ENCODE measurements around the gene RAB44.

- TF ChIP-seq, protein P1, sequence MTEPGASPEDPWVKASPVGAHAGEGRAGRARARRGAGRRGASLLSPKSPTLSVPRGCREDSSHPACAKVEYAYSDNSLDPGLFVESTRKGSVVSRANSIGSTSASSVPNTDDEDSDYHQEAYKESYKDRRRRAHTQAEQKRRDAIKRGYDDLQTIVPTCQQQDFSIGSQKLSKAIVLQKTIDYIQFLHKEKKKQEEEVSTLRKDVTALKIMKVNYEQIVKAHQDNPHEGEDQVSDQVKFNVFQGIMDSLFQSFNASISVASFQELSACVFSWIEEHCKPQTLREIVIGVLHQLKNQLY (CRISPR knock-in tag; conservative IDR thresholded peaks at IDR 0.05) = no peak
- TF ChIP-seq SMC3 (conservative IDR thresholded peaks at IDR 0.05; ENCODE audit: insufficient read depth, low read depth, low read length) = no peak
- TF ChIP-seq ZSCAN29 (IDR thresholded peaks at IDR 0.05) = no peak
- no peak for TF ChIP-seq XRCC5 (IDR thresholded peaks at IDR 0.05; ENCODE audit: low read depth, low read length)
- no peak for TF ChIP-seq ZNF282 (CRISPR knock-in tag; IDR thresholded peaks at IDR 0.05)
- TF ChIP-seq KDM5B (IDR thresholded peaks at IDR 0.05; ENCODE audit: insufficient replicate concordance, low read depth, low read length) = no peak
- no peak for TF ChIP-seq CTCF (IDR thresholded peaks at IDR 0.05 in 2 of 3, conservative IDR thresholded peaks at IDR 0.05 in 1 of 3; ENCODE audit: insufficient read depth in 2 of 3, low read depth in 1 of 3, low read length in 3 of 3)
Observed at GRCh38 chr6:36737043-36737785, 39.6 kb downstream of the RAB44 start.

Data from K562 (cell line).